HepG2 (cell line): ENCODE data around the gene NGEF. TPM values are rescaled to one million over a fixed set of nuclear protein-coding genes. Genes with fewer than 3 reads are reported as not detected.

Experiments
- MTERF4 ChIP-seq: sonication (generic); formaldehyde crosslinking; IDR thresholded peaks from 2 replicates; pipeline ENCODE4 v1.8.0; 2023; ENCODE audit warnings: mild to moderate bottlenecking, missing genetic modification reagents
- NFIB ChIP-seq: sonication (generic); formaldehyde crosslinking; IDR thresholded peaks from 2 replicates; pipeline ENCODE4 v1.9.0; 2021; ENCODE audit warnings: missing genetic modification reagents, mild to moderate bottlenecking, borderline replicate concordance
- RFX3 ChIP-seq: IDR thresholded peaks from 2 replicates; pipeline ENCODE4 v1.6.1; 2016; ENCODE audit warnings: missing biosample characterization, missing genetic modification reagents
- STAT6 ChIP-seq: sonication (generic); formaldehyde crosslinking; IDR thresholded peaks from 2 replicates; pipeline ENCODE4 v1.4.0; 2020; ENCODE audit warnings: missing genetic modification reagents, mild to moderate bottlenecking, borderline replicate concordance
- TARDBP ChIP-seq: sonication (generic); formaldehyde crosslinking; IDR thresholded peaks from 2 replicates; pipeline ENCODE4 v1.8.0; 2022; ENCODE audit warnings: mild to moderate bottlenecking, missing genetic modification reagents
- TFE3 ChIP-seq: IDR thresholded peaks from 2 replicates; pipeline ENCODE4 v1.6.1; 2016
- ZHX2 ChIP-seq, 2 experiments: sonication (generic) in 1 of 2; formaldehyde crosslinking in 1 of 2; IDR thresholded peaks; 2 replicates each; pipeline versions ENCODE4 v1.6.1 to v1.9.0; 2014 to 2022; ENCODE audit warnings: antibody characterized with exemption in 1 of 2, borderline replicate concordance in 1 of 2, inconsistent platforms in 1 of 2, low read depth in 1 of 2, missing genetic modification reagents in 1 of 2
- ZNF124 ChIP-seq: sonication (generic); formaldehyde crosslinking; IDR thresholded peaks from 2 replicates; pipeline ENCODE4 v1.4.0; 2020; ENCODE audit warnings: missing genetic modification reagents
- ZNF253 ChIP-seq: sonication (generic); formaldehyde crosslinking; IDR thresholded peaks from 2 replicates; pipeline ENCODE4 v1.8.0; 2022; ENCODE audit warnings: mild to moderate bottlenecking, missing genetic modification reagents, borderline replicate concordance
- ZNF256 ChIP-seq: sonication (generic); formaldehyde crosslinking; conservative IDR thresholded peaks from 2 replicates; pipeline ENCODE4 v1.4.0; 2020; ENCODE audit warnings: missing genetic modification reagents
- ZNF510 ChIP-seq: sonication (generic); formaldehyde crosslinking; IDR thresholded peaks from 2 replicates; pipeline ENCODE4 v1.4.0; 2020; ENCODE audit warnings: low read depth, mild to moderate bottlenecking, missing genetic modification reagents
- ZNF777 ChIP-seq: sonication (generic); formaldehyde crosslinking; IDR thresholded peaks from 2 replicates; pipeline ENCODE4 v1.4.0; 2020; ENCODE audit warnings: missing genetic modification reagents
- ZNF792 ChIP-seq: IDR thresholded peaks from 2 replicates; pipeline ENCODE4 v1.6.1; 2016
- polyA plus RNA-seq, 8 experiments: library from polyadenylated mRNA; depleted of rRNA in 3 of 8; stranded (reverse) in 7 of 8; unstranded in 1 of 8; fragments of >200 nt; fragmentation: Illumina TruSeq in 4 of 8; extraction: Trizol in 4 of 8; gene quantifications; 2 replicates each; pipeline versions ENCODE4 v1.2.1 to v1.2.3, GENCODE V29; 2011 to 2016; ENCODE audit warnings: low read depth in 4 of 8, missing spikeins in 1 of 8, mixed read lengths in 1 of 8; ENCODE audit not compliant: insufficient read depth in 1 of 8
- total RNA-seq, 5 experiments: library from RNA; depleted of rRNA; stranded (reverse); fragments of >200 nt; fragmentation: Illumina TruSeq; extraction: Trizol; gene quantifications; 2 replicates each; pipeline ENCODE4 v1.2.3, GENCODE V29; 2016; ENCODE audit warnings: low read depth in 1 of 5
- TF ChIP-seq, protein P1 (sequence below): IDR thresholded peaks from 2 replicates; pipeline ENCODE4 v1.6.1; 2016; ENCODE audit warnings: mild to moderate bottlenecking

Gene NGEF
- total and polyA plus RNA-seq, 2 of the 13 experiments (the other 11 are each of a cell fraction or from before 2014, with no cell fraction given) = 14.4 to 36.9 TPM

DNA sequence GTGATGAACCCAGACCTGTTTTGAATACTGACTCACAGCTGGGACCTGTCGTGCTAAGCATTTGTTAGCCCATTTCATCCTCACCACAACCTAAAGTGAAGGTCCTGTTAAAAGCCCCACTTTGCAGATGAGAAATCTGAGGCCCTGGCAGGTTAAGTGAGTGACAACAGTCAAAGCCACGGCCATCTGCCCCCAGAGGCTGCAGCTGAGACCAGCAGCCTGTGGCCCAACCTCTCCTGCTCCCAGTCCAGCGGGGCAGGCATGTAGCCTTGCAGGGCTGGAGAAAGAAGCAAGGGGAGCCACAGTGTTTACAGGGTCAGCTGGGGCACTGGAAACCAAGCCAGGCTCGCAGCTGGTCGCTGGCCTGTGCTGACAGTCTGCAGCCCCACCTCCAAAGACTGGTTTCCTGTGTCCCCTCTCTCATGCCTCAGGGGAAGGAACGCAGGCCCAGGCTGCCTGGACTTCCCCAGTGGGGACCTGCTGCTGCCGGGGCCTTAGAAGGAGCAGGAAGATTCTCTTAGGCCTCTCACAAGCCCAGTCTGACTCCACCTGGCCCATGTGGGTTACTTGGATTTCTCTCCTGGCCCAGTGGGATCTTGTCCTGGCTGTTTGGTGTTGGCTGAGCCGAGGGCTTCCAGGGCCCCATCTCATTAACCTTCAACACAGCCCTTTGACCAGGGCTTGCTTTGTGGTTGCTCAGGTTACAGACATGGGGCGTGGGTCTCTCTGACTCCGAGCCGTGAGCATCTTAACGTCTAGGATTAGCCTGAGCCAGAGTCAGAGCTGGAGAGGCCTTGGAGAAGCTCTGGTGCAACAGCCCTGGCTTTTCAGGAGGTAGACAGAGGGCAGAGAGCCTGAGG, 48.8 kb upstream of the NGEF start (continued):
- TF ChIP-seq ZHX2 (IDR thresholded peaks at IDR 0.05; ENCODE audit: low read depth) = no peak
- no peak for TF ChIP-seq ZHX2 (CRISPR knock-in tag; IDR thresholded peaks at IDR 0.05; ENCODE audit: borderline replicate concordance)
- TF ChIP-seq ZNF253 (CRISPR knock-in tag) = no peak
- TF ChIP-seq, protein P1, sequence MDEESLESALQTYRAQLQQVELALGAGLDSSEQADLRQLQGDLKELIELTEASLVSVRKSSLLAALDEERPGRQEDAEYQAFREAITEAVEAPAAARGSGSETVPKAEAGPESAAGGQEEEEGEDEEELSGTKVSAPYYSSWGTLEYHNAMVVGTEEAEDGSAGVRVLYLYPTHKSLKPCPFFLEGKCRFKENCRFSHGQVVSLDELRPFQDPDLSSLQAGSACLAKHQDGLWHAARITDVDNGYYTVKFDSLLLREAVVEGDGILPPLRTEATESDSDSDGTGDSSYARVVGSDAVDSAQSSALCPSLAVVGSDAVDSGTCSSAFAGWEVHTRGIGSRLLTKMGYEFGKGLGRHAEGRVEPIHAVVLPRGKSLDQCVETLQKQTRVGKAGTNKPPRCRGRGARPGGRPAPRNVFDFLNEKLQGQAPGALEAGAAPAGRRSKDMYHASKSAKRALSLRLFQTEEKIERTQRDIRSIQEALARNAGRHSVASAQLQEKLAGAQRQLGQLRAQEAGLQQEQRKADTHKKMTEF (CRISPR knock-in tag) = peak; percentile 89
- peak; percentile 84; the same call in 1 of the 2 replicates for TF ChIP-seq ZNF792 (CRISPR knock-in tag)
- TF ChIP-seq NFIB (CRISPR knock-in tag) = 0 out of 2 replicates have a peak, but pooled peaks have one; percentile 46
- TF ChIP-seq MTERF4 = no peak
- TF ChIP-seq ZNF124 = 0 out of 2 replicates have a peak, but pooled peaks have one; percentile 26
- peak; percentile 71; the same call in 1 of the 2 replicates for TF ChIP-seq TFE3 (CRISPR knock-in tag)
- TF ChIP-seq STAT6 (CRISPR knock-in tag) = peak; percentile 47; the same call in 1 of the 2 replicates
- TF ChIP-seq ZNF777 = no peak
- 0 out of 2 replicates have a peak, but pooled peaks have one; percentile 74 for TF ChIP-seq ZNF510 (CRISPR knock-in tag)
- no peak for TF ChIP-seq ZNF256 (CRISPR knock-in tag)
- TF ChIP-seq TARDBP = peak; percentile 97
- TF ChIP-seq RFX3 (CRISPR knock-in tag) = peak; percentile 62
